ENCODE measurements around the gene ALOX12B. TPM values are rescaled to one million over a fixed set of nuclear protein-coding genes. Genes with fewer than 3 reads are reported as not detected.

ALOX12B gene
- total and polyA plus RNA-seq, 2 of the 13 experiments (the other 11 are each of a cell fraction or from before 2014, with no cell fraction given), result 0.13 TPM; not detected in 1

DNA sequence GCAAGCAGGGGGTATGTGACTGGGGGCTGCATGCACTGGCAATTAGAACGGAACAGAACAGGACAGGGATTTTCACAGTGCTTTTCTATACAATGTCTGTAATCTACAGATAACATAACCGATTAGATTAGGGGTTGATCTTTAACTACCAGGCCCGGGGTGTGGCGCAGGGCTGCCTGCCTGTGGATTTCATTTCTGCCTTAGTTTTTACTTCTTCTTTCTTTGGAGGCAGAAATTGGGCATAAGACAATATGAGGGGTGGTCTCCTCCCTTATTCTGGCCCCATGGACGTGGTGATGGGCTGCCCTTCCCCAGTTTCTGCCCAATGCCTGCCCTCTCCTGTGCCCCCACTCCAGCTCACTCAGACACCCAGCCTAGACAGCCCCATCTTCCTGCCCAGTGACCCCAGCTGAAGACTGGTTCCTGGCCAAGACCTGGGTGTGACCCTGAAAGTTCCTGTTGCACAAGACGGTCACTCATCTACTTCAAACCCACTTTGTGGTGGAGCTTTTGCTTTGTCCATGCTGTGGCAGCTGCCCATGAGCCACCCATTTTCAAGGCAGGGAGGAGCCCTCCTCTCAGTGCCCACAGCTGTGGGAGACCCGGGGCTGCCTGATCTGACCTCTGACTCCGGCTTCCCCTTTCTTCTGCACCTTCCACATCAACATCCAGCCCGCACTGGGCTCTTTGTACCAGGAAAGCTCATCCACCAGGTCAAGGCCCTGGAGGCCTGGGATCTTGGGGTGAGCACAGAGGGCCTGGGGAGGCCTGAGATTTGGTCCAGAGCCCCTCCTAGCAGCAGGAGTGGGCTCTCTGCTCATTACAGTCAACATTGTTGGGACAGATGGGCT is 18.6 kb downstream of the ALOX12B start:
- H2AFZ ChIP-seq (ENCODE audit: low read length), result no peak overlapping the region
- no peaks in the 10 kb centered on the region for H3K79me2 ChIP-seq (ENCODE audit: insufficient read depth, low read length)
- no peaks in the 10 kb centered on the region for H3K9me3 ChIP-seq (ENCODE audit: low read length)
- H3K4me1 ChIP-seq (ENCODE audit: insufficient read depth, low read length), result no peaks in the 10 kb centered on the region; the same call in 1 of the 2 replicates
- CTCF ChIA-PET (ENCODE audit: low intra/inter-chr PET ratio, low total read pairs), result no interaction called here
- H3K4me3 ChIP-seq (replicated peaks in 1 of 3; ENCODE audit: insufficient read depth in 1 of 3, low read depth in 2 of 3, low read length in 3 of 3), result no peak overlapping the region
- peaks cover 24% of the 10 kb centered on the region for H4K20me1 ChIP-seq (ENCODE audit: insufficient read depth, low read length)
- FAIRE-seq (no peak), DNase-seq (ENCODE audit: low spot score) (no peak), ATAC-seq (no peak)
- POLR2A ChIA-PET, result interaction anchor here (0.8 to 2.2 kb wide), 2 partner anchors 10 to 12 kb away, joined by 3 to 7 read pairs; no protein-coding TSS in a partner anchor
- WGBS (ENCODE audit: low lambda C conversion rate), result 8% methylated on average over 7 of the region's 9 CpGs
- no peaks in the 10 kb centered on the region for H3K36me3 ChIP-seq (replicated peaks in 1 of 2; ENCODE audit: control insufficient read depth in 1 of 2, insufficient read depth in 2 of 2, low read length in 2 of 2)
- H3K27me3 ChIP-seq (ENCODE audit: control insufficient read depth in 1 of 2, insufficient read depth in 2 of 2, low read length in 2 of 2), result peaks cover 21 to 63% of the 10 kb centered on the region in 2 experiments
- H3K9ac ChIP-seq (ENCODE audit: insufficient read depth, low read depth, low read length), result no peak overlapping the region
- no peak overlapping the region for H3K27ac ChIP-seq (ENCODE audit: extremely low read length, insufficient read depth, low read length)
- intact Hi-C loops (cut with micrococcal nuclease; ENCODE audit: unreplicated experiment), result no loop called here
- in situ Hi-C loops (cut with HindIII; ENCODE audit: extremely low pct_ligation_motif_present, low pct_unique_long_range_greater_than_20kb), result no loop called here
- H3K4me2 ChIP-seq (ENCODE audit: low read depth, low read length), result no peak overlapping the region
- BruUV-seq (replicated peaks), result no TSS peak
- TF ChIP-seq ZNF761 (CRISPR knock-in tag; conservative IDR thresholded peaks at IDR 0.05), result no peak
- TF ChIP-seq MZF1 (CRISPR knock-in tag; IDR thresholded peaks at IDR 0.05; ENCODE audit: borderline replicate concordance), result no peak
- peak in 1 of 2 experiments; percentile 43; a peak in 2 of 4 replicates for TF ChIP-seq POLR2A (IDR thresholded peaks at IDR 0.05; ENCODE audit: insufficient read depth in 1 of 2, low read depth in 2 of 2, low read length in 2 of 2)
- no peak for TF ChIP-seq KMT2B (CRISPR knock-in tag; IDR thresholded peaks at IDR 0.05)
- TF ChIP-seq ZNF180 (CRISPR knock-in tag; IDR thresholded peaks at IDR 0.05; ENCODE audit: borderline replicate concordance, low read depth), result no peak
- TF ChIP-seq FIP1L1 (IDR thresholded peaks at IDR 0.05; ENCODE audit: borderline replicate concordance, insufficient read depth, low read depth, low read length), result no peak
- TF ChIP-seq, protein P1, sequence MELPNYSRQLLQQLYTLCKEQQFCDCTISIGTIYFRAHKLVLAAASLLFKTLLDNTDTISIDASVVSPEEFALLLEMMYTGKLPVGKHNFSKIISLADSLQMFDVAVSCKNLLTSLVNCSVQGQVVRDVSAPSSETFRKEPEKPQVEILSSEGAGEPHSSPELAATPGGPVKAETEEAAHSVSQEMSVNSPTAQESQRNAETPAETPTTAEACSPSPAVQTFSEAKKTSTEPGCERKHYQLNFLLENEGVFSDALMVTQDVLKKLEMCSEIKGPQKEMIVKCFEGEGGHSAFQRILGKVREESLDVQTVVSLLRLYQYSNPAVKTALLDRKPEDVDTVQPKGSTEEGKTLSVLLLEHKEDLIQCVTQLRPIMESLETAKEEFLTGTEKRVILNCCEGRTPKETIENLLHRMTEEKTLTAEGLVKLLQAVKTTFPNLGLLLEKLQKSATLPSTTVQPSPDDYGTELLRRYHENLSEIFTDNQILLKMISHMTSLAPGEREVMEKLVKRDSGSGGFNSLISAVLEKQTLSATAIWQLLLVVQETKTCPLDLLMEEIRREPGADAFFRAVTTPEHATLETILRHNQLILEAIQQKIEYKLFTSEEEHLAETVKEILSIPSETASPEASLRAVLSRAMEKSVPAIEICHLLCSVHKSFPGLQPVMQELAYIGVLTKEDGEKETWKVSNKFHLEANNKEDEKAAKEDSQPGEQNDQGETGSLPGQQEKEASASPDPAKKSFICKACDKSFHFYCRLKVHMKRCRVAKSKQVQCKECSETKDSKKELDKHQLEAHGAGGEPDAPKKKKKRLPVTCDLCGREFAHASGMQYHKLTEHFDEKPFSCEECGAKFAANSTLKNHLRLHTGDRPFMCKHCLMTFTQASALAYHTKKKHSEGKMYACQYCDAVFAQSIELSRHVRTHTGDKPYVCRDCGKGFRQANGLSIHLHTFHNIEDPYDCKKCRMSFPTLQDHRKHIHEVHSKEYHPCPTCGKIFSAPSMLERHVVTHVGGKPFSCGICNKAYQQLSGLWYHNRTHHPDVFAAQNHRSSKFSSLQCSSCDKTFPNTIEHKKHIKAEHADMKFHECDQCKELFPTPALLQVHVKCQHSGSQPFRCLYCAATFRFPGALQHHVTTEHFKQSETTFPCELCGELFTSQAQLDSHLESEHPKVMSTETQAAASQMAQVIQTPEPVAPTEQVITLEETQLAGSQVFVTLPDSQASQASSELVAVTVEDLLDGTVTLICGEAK (IDR thresholded peaks at IDR 0.05), result no peak
- TF ChIP-seq, protein P1 (CRISPR knock-in tag; IDR thresholded peaks at IDR 0.05), result 0 out of 2 replicates have a peak, but pooled peaks have one; percentile 19
- no peak for TF ChIP-seq PHF20 (CRISPR knock-in tag; IDR thresholded peaks at IDR 0.05)
- peak; percentile 66; the same call in 1 of the 2 replicates for TF ChIP-seq TMF1 (CRISPR knock-in tag; IDR thresholded peaks at IDR 0.05; ENCODE audit: low read depth)
- TF ChIP-seq, protein P2, sequence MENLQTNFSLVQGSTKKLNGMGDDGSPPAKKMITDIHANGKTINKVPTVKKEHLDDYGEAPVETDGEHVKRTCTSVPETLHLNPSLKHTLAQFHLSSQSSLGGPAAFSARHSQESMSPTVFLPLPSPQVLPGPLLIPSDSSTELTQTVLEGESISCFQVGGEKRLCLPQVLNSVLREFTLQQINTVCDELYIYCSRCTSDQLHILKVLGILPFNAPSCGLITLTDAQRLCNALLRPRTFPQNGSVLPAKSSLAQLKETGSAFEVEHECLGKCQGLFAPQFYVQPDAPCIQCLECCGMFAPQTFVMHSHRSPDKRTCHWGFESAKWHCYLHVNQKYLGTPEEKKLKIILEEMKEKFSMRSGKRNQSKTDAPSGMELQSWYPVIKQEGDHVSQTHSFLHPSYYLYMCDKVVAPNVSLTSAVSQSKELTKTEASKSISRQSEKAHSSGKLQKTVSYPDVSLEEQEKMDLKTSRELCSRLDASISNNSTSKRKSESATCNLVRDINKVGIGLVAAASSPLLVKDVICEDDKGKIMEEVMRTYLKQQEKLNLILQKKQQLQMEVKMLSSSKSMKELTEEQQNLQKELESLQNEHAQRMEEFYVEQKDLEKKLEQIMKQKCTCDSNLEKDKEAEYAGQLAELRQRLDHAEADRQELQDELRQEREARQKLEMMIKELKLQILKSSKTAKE (CRISPR knock-in tag; IDR thresholded peaks at IDR 0.05; ENCODE audit: borderline replicate concordance), result 0 out of 2 replicates have a peak, but pooled peaks have one; percentile 2

All from HepG2 (cell line).